KG1 (cell line): ENCODE data around the gene F2RL2.

ENCODE experiments used
- DNase-seq: peaks from one replicate; lab custom pipeline; 2025; lab: John Stamatoyannopoulos, UW

The F2RL2 gene

GRCh38 chr5:76583163-76584047, 39.8 kb downstream of the F2RL2 start:
- DNase-seq = no peak

GRCh38 chr5:76582230-76583162, 40.7 kb downstream of the F2RL2 start:
- no peak for DNase-seq

GRCh38 chr5:76580981-76581380, 42.2 kb downstream of the F2RL2 start:
- no peak for DNase-seq

- DNase-seq = no peak
Observed at GRCh38 chr5:76579166-76579937, 43.9 kb downstream of the F2RL2 start.

- no peak for DNase-seq
Observed at GRCh38 chr5:76576996-76577395, 46.2 kb downstream of the F2RL2 start.

GRCh38 chr5:76576450-76576849, 46.8 kb downstream of the F2RL2 start:
- DNase-seq = no peak

- no peak for DNase-seq
Observed at GRCh38 chr5:76571559-76571958, 51.6 kb downstream of the F2RL2 start.

GRCh38 chr5:76570153-76570552, 53.0 kb downstream of the F2RL2 start:
- DNase-seq = no peak
